Stimulated activated CD4-positive, alpha-beta T cell treated with anti-CD3 and anti-CD28 coated beads, Interleukin-12 subunit alpha, Interleukin-12 subunit beta, amount 100 ng/mL, for 48 hours (primary cell): ENCODE measurements around the gene GSX2.
"Not testable (repeated sequence)": the region's sequence is repeated elsewhere in the genome, so short reads cannot be mapped to it uniquely, and the experiment has no call there.

Experiments used
- DNase-seq, 3 donors: peaks; one replicate each; pipeline ENCODE4 v3.0.0-alpha.2; 2020; ENCODE audit warnings: low read depth in 2 of 3, low spot score in 1 of 3

GSX2 gene

DNA sequence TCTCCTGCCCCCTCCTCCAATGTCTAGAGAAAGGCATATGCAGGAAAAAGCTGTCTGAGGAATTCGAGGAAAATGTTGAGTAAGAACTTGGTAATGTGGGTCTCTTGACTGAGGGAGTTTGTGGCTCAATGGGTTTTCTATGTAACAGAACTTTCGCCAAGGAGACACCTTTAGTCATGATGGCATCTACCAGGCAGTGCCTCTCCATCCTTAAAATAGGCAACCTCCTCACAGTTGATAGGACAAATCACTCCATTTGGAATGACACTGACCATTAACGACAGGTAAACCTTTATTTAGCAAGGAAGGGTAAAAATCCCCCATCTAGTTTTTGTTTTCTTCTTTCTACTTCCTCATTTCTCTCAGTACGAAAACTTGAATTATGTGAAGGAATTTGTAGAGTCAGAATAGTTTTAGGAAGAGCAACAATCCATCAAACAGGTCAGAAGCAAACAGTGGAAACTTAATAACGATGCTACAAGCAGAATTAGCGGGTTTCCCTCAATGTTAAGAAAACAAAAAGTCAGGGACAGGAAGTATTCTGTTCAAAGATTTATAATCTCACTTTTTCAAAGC lies 2.7 kb downstream of the GSX2 start:
- no peak for DNase-seq

DNA sequence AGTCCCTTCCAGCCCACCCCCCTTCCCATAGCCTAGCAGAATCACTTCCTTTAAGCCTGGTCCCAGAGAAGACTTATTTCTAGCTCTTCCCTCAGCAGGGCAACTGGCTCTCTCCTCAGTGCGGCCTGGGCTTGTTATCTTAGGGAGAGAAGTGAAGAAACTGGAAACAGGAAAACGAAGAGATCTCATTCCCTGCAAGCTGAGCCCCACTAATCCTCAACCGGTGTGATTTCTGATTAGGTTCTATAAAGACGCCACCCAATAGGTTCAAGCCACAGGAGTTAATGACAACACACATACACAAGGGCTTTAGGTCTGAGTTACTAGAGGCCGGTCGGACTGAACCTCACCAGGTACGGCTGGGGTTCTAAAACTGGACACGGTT lies 3.2 kb downstream of the GSX2 start:
- no peak for DNase-seq

DNA sequence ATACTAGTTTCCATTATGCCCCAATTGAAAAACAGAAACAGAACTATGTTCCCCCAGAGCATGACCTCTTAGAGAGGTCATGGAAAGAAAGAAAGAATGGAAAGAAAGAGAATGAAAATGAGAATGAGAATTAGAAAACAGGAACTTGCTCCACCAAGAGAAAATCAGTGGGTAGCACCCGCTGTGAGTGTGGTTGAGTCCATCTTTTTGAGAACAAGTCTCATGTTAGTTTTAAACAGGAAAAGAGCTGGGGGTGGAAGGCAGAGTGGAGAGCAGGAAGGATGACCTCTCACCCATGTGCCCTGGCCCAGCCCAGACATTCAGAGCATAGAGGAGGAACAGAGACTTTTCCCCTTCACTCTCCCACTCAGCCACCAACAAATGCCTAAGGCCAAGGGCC lies 4.9 kb downstream of the GSX2 start:
- DNase-seq, result no peak

- no peak for DNase-seq
Measured at GRCh38 chr4:54107951-54108748, 8.2 kb downstream of the GSX2 start.

DNA sequence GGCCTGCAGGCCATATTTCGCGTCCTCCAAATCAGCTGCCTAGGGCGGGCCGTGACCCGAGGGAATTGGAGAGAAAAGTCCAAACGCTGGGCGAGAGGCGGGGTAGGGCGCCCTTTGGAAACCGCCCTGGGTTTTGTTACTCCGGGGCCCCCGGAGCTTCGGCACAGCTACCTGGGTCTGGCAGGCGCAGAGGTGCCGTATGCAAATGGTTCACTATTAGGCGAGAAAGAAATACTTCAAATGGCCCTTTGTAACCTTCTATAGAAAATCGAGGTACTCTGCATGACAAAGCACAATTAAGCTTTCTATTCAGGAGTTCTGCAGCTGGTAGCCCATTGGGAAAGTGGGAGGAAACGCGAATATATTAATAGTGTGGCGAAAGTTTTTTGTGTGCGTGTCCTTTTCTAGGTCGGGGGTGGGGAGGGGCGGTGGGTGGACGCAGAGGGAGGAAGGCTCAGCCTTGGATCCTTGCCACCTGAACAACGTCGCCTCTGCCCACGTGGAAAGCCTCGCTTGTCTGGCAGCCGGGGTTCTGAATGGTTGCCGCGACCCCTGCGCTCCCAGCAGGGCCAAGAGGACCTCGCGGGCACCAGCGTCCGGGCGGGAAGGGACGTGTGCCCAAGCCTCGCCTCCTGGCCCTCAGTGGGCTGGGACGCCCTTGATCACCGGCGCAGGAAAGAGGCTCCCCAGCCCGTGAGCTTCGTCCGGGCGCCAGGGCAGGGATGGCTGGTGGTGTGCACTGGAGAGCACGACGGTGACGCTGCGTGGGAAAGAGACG lies 9.5 kb downstream of the GSX2 start:
- DNase-seq, result no peak

DNA sequence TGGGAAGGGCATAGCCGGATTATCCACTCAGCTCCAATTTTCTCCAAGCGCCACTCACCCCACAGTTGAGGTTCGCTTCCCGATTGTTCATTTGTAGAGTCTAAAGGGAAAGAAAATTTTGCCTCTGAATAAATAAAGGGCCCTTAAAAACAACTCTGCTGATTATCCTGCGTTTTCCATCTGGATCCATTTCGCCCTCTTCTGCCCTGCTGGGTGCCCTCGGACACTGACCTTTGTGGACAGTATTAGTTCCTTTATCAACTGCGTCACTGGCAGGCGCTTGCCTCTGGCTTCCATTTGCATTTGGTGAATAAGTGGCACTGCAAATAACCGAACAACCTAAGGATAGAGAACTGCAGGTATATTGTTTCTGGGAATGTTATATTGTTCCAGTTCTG lies 10.1 kb downstream of the GSX2 start:
- DNase-seq, result no peak

DNA sequence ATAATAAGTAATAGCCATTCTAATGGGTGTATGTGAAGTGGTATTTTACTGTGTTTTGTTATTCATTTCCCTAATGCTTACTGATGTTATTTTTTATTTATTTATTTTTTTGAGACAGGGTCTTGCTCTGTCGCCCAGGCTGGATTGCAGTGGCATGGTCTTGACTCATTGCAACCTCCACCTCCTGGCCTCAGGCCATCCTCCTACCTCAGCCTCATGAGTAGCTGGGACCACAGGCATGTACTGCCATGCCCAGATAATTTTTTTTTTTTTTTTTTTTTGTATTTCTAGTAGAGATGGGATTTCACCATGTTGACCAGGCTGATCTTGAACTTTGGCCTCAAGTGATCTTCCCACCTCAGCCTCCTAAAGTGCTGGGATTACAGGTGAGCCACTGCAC lies 13.2 kb downstream of the GSX2 start:
- DNase-seq, result not testable (repeated sequence)

DNA sequence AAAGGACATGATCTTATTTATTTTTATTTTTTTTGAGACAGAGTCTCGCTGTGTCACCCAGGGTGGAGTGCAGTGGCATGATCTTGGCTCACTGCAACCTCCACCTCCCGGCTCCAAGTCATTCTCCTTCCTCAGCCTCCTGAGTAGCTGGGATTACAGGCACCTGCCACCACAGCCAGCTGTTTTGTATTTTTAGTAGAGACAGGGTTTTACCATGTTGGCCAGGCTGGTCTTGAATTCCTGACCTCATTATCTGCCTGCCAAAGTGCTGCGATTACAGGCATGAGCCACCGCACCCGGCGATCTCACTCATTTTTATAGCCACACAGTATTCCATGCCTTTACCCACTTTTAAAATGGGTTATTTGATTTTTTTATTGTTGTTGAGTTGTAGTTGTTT lies 16.3 kb downstream of the GSX2 start:
- not testable (repeated sequence) for DNase-seq

- DNase-seq, result no peak
Measured at GRCh38 chr4:54118850-54119589, 19.1 kb downstream of the GSX2 start.

GRCh38 chr4:54120518-54120917 lies 20.6 kb downstream of the GSX2 start:
- DNase-seq, result no peak

GRCh38 chr4:54127660-54128059 lies 27.7 kb downstream of the GSX2 start:
- DNase-seq, result no peak

DNA sequence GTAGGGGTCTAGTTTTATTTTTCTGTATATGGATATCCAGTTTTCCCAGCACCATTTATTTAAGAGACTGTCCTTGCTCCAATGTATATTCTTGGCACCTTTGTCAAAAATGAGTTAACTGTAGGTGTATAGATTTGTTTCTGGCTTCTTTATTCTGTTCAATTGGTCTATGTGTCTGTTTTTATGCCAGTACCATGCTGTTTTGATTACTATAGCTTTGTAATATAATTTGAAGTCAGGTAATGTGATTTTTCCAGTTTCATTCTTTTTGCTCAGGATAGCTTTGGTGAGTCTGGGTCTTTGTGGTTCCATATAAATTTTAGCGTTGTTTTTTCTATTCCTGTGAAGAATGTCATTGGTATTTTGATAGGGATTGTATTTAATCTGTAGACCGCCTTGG lies 28.7 kb downstream of the GSX2 start:
- DNase-seq, result not testable (repeated sequence)

- DNase-seq, result no peak
Measured at GRCh38 chr4:54139332-54139731, 39.4 kb downstream of the GSX2 start.

DNA sequence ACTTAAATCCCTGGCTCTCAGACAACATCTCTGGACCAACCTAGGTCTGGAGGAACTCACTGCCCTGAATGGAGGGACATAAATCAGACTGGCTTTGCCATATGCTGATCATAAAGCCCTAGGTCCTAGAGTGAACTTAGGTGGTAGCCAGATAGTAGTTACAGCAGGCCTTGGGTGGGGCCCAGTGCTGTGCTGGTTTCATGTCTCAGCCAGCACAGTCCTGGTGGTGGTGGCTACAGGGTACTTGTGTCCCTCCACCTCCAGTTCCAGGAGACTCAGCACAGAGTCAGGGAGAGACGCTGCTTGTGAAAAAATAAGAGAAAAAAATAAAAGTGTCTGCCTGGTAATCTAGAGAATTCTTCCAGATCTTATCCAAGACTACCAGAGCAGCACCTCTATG lies 40.3 kb downstream of the GSX2 start:
- no peak for DNase-seq

- no peak for DNase-seq
Measured at GRCh38 chr4:54144199-54144598, 44.2 kb downstream of the GSX2 start.

DNA sequence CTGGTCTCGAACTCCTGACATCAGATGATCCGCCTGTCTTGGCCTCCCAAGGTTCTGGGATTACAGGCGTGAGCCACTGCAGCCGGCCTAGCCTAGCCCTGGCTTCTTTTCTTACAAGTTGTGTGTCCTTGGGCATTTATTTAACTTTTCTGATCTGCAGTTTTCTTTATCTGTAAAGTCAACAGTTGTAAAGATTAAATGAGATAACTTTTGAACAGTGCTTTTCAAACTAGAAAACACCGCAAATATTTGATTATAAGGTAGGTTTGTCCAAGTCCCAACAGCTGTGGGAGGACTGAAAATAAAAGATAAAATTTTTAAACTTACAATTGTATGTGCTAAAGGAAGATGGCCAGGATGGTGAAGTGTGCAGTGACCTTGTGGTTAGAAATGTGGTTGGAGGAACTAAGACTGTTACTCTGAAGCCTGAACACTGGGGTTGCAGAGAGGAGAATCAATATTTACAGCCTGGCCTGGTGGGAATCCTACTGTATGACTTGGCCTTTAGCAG lies 44.8 kb downstream of the GSX2 start:
- DNase-seq, result no peak

GRCh38 chr4:54146139-54146538 lies 46.2 kb downstream of the GSX2 start:
- no peak for DNase-seq

GRCh38 chr4:54149323-54149722 lies 49.4 kb downstream of the GSX2 start:
- no peak for DNase-seq
